H1 (cell line): ENCODE measurements around the gene USP24. TPM values are rescaled to one million over a fixed set of nuclear protein-coding genes. Genes with fewer than 3 reads are reported as not detected.

Experiments
- CTCF ChIA-PET: fragments of 300-600 bp; sonication (Branson Sonifier 250); formaldehyde crosslinking; loops from one replicate; lab custom pipeline; 2021; ENCODE audit not compliant: partially characterized antibody; lab: Charles Lee
- POLR2A ChIA-PET: fragments of 300-600 bp; sonication (Branson Sonifier 250); formaldehyde crosslinking; loops from one replicate; lab custom pipeline; 2021; ENCODE audit warnings: inconsistent platforms; ENCODE audit not compliant: partially characterized antibody; lab: Charles Lee
- DNase-seq, 2 experiments: peaks; one replicate each; pipeline versions ENCODE4 v3.0.0 to v3.0.0-alpha.2; 2010 to 2022; ENCODE audit warnings: low spot score in 2 of 2, low read depth in 1 of 2, mixed read lengths in 1 of 2
- FAIRE-seq: peaks from 2 replicates; lab custom pipeline; 2011; peaks lifted over from hg19 to GRCh38; lab: Jason Lieb, UNC
- H2AFZ ChIP-seq: 2 replicates; pipeline ENCODE4 v1.8.1; 2012; ENCODE audit warnings: low read length, inconsistent platforms
- H2AK5ac ChIP-seq: 2 replicates; pipeline ENCODE4 v1.6.1; 2013; ENCODE audit warnings: low read depth, low read length
- H2BK120ac ChIP-seq: replicated peaks from 2 replicates; pipeline ENCODE3; 2013; ENCODE audit warnings: low read depth, low read length, inconsistent platforms
- H2BK12ac ChIP-seq: 2 replicates; pipeline ENCODE4 v1.6.1; 2013; ENCODE audit warnings: low read depth, low read length
- H2BK15ac ChIP-seq: 2 replicates; pipeline ENCODE4 v1.6.1; 2013; ENCODE audit warnings: low read length
- H2BK20ac ChIP-seq: 2 replicates; pipeline ENCODE4 v1.6.1; 2013; ENCODE audit warnings: low read length
- H2BK5ac ChIP-seq: 2 replicates; pipeline ENCODE4 v1.6.1; 2013; ENCODE audit warnings: low read depth, low read length
- H3K14ac ChIP-seq: 2 replicates; pipeline ENCODE4 v1.6.1; 2013; ENCODE audit warnings: inconsistent platforms; ENCODE audit not compliant: insufficient read length
- H3K18ac ChIP-seq: 2 replicates; pipeline ENCODE4 v1.6.1; 2013; ENCODE audit warnings: low read length; ENCODE audit errors: extremely low read depth
- H3K23ac ChIP-seq: 2 replicates; pipeline ENCODE4 v1.6.1; 2013; ENCODE audit warnings: inconsistent platforms; ENCODE audit not compliant: insufficient read length
- H3K23me2 ChIP-seq: 2 replicates; pipeline ENCODE4 v1.6.1; 2013; ENCODE audit warnings: low read depth, low read length
- H3K27ac ChIP-seq: 2 replicates; pipeline ENCODE4 v1.6.1; 2011; ENCODE audit warnings: low read depth, low read length, inconsistent platforms
- H3K27me3 ChIP-seq, 4 experiments: replicated peaks in 1 of 4; 1 replicate in 1 of 4; 2 replicates in 3 of 4; pipeline versions ENCODE4 v1.6.1 to v1.8.1; 2011 to 2013; ENCODE audit warnings: low read length in 3 of 4, mild to moderate bottlenecking in 3 of 4, inconsistent platforms in 2 of 4, mixed read lengths in 2 of 4, moderate library complexity in 1 of 4; ENCODE audit not compliant: control insufficient read depth in 3 of 4, insufficient read depth in 3 of 4; ENCODE audit errors: extremely low read depth in 1 of 4
- H3K36me3 ChIP-seq, 4 experiments: 2 replicates each; pipeline versions ENCODE4 v1.6.1 to v1.8.1; 2011 to 2013; ENCODE audit warnings: mild to moderate bottlenecking in 4 of 4, low read length in 3 of 4, moderate library complexity in 2 of 4, control low read depth in 1 of 4, inconsistent platforms in 1 of 4; ENCODE audit not compliant: insufficient read depth in 4 of 4, control insufficient read depth in 2 of 4
- H3K4ac ChIP-seq: replicated peaks from 2 replicates; pipeline ENCODE3; 2013; ENCODE audit warnings: low read length, low read depth, mixed read lengths, inconsistent platforms; ENCODE audit not compliant: insufficient read length
- H3K4me1 ChIP-seq, 4 experiments: replicated peaks in 1 of 4; 1 replicate in 1 of 4; 2 replicates in 3 of 4; pipeline versions ENCODE4 v1.6.1 to v1.8.1; 2011 to 2013; ENCODE audit warnings: low read length in 3 of 4, inconsistent platforms in 2 of 4, mixed read lengths in 1 of 4; ENCODE audit not compliant: insufficient read depth in 4 of 4, control insufficient read depth in 3 of 4
- H3K4me2 ChIP-seq, 2 experiments: 2 replicates each; pipeline versions ENCODE4 v1.6.1 to v1.8.1; 2011 to 2013; ENCODE audit warnings: low read depth in 2 of 2, low read length in 2 of 2, control low read depth in 1 of 2, inconsistent platforms in 1 of 2, mild to moderate bottlenecking in 1 of 2; ENCODE audit not compliant: insufficient read depth in 1 of 2
- H3K4me3 ChIP-seq, 4 experiments: fragments of 200-600, 300-600 bp in 1 of 4; sonication (generic), shearing (Covaris generic), sonication (Bioruptor Twin) in 1 of 4; 2 replicates each; pipeline versions ENCODE4 v1.5.1 to v1.8.1; 2011 to 2016; ENCODE audit warnings: low read length in 4 of 4, low read depth in 3 of 4, control low read depth in 2 of 4, inconsistent platforms in 2 of 4, mild to moderate bottlenecking in 2 of 4, mixed read lengths in 1 of 4, moderate library complexity in 1 of 4; ENCODE audit not compliant: insufficient read depth in 2 of 4; ENCODE audit errors: extremely low read depth in 1 of 4
- H3K56ac ChIP-seq: replicated peaks from 2 replicates; pipeline ENCODE3; 2013; ENCODE audit warnings: low read depth, mild to moderate bottlenecking, mixed read lengths, low read length, inconsistent platforms; ENCODE audit not compliant: insufficient read length
- H3K79me1 ChIP-seq: 2 replicates; pipeline ENCODE4 v1.6.1; 2013; ENCODE audit warnings: low read depth, low read length, control low read depth
- H3K79me2 ChIP-seq, 2 experiments: 2 replicates each; pipeline versions ENCODE4 v1.6.1 to v1.8.1; 2012 to 2013; ENCODE audit warnings: low read length in 2 of 2, mild to moderate bottlenecking in 2 of 2, inconsistent platforms in 1 of 2; ENCODE audit not compliant: insufficient read depth in 2 of 2, control insufficient read depth in 1 of 2
- H3K9ac ChIP-seq, 4 experiments: replicated peaks in 1 of 4; 1 replicate in 1 of 4; 2 replicates in 3 of 4; pipeline versions ENCODE4 v1.6.1 to v1.8.1; 2011 to 2013; ENCODE audit warnings: low read depth in 3 of 4, low read length in 3 of 4, control low read depth in 2 of 4, mild to moderate bottlenecking in 2 of 4, moderate library complexity in 2 of 4, inconsistent platforms in 1 of 4; ENCODE audit errors: extremely low read depth in 1 of 4
- H3K9me3 ChIP-seq, 2 experiments: 2 replicates each; pipeline versions ENCODE4 v1.6.1 to v1.8.1; 2012 to 2013; ENCODE audit warnings: mild to moderate bottlenecking in 2 of 2, moderate library complexity in 2 of 2, control low read depth in 1 of 2, inconsistent platforms in 1 of 2, low read depth in 1 of 2, low read length in 1 of 2, mixed read lengths in 1 of 2; ENCODE audit not compliant: insufficient read depth in 2 of 2
- H4K20me1 ChIP-seq, 2 experiments: replicated peaks in 1 of 2; 2 replicates each; pipeline versions ENCODE3 to v1.8.1; 2011 to 2013; ENCODE audit warnings: inconsistent platforms in 2 of 2, low read length in 2 of 2, mild to moderate bottlenecking in 1 of 2; ENCODE audit not compliant: insufficient read depth in 2 of 2, control insufficient read depth in 1 of 2
- H4K5ac ChIP-seq: 2 replicates; pipeline ENCODE4 v1.6.1; 2013; ENCODE audit warnings: low read length, low read depth, mixed read lengths, inconsistent platforms; ENCODE audit not compliant: insufficient read length
- H4K8ac ChIP-seq: 2 replicates; pipeline ENCODE4 v1.8.0; 2013; ENCODE audit warnings: mild to moderate bottlenecking, moderate library complexity, low read length, inconsistent platforms; ENCODE audit not compliant: insufficient read depth; ENCODE audit errors: extremely low read depth
- H4K91ac ChIP-seq: replicated peaks from 2 replicates; pipeline ENCODE3; 2013; ENCODE audit warnings: low read length, mixed read lengths, inconsistent platforms; ENCODE audit not compliant: insufficient read length
- ASH2L ChIP-seq: fragments of 200-600, 300-600 bp; sonication (generic); IDR thresholded peaks from one replicate; pipeline ENCODE4 v1.7.1; 2017; ENCODE audit warnings: low read length
- CHD2 ChIP-seq: IDR thresholded peaks from 2 replicates; pipeline ENCODE4 v1.6.1; 2012; ENCODE audit warnings: low read length, improper control_type of control experiment
- EZH2 ChIP-seq: fragments of 200-600 bp; sonication (generic); IDR thresholded peaks from 2 replicates; pipeline ENCODE4 v1.7.1; 2012; ENCODE audit warnings: low read depth, mild to moderate bottlenecking, moderate library complexity, low read length, inconsistent platforms; ENCODE audit not compliant: severe bottlenecking
- FOSL1 ChIP-seq: IDR thresholded peaks from 2 replicates; pipeline ENCODE4 v1.6.1; 2011; ENCODE audit warnings: mild to moderate bottlenecking, low read depth, low read length, moderate library complexity; ENCODE audit not compliant: insufficient read depth
- KDM5A ChIP-seq: fragments of 200-600 bp; IDR thresholded peaks from 2 replicates; pipeline ENCODE4 v1.7.1; 2012; ENCODE audit warnings: mild to moderate bottlenecking, low read length, inconsistent platforms, mixed read lengths
- PHF8 ChIP-seq: fragments of 200-600 bp; sonication (generic); conservative IDR thresholded peaks from 2 replicates; pipeline ENCODE4 v1.7.1; 2012; ENCODE audit warnings: low read depth, mild to moderate bottlenecking, inconsistent platforms, low read length, moderate library complexity
- RAD21 ChIP-seq, 2 experiments: IDR thresholded peaks in 1 of 2; conservative IDR thresholded peaks in 1 of 2; 2 replicates each; pipeline ENCODE4 v1.6.1; 2011; ENCODE audit warnings: low read depth in 2 of 2, low read length in 2 of 2, improper control_type of control experiment in 1 of 2, inconsistent platforms in 1 of 2, mild to moderate bottlenecking in 1 of 2, moderate library complexity in 1 of 2
- SIX5 ChIP-seq: IDR thresholded peaks from 2 replicates; pipeline ENCODE4 v1.6.1; 2011; ENCODE audit warnings: mild to moderate bottlenecking, low read depth, low read length
- SRF ChIP-seq: IDR thresholded peaks from 2 replicates; pipeline ENCODE4 v1.6.1; 2011; ENCODE audit warnings: mild to moderate bottlenecking, low read depth, low read length, moderate library complexity
- YY1 ChIP-seq: IDR thresholded peaks from 2 replicates; pipeline ENCODE4 v1.6.1; 2011; ENCODE audit warnings: low read depth, mild to moderate bottlenecking, low read length
- WGBS, 2 experiments: shearing (Covaris generic) in 1 of 2; methylation state at CpG; one replicate each; pipeline versions ENCODE4 v1.1.6 to v1.1.7; 2013 to 2015; ENCODE audit warnings: low lambda C conversion rate in 2 of 2, mixed read lengths in 2 of 2, inconsistent platforms in 1 of 2, low coverage in 1 of 2, missing lambda C conversion rate in 1 of 2; ENCODE audit not compliant: insufficient replicate concordance in 2 of 2, insufficient coverage in 1 of 2, insufficient read length in 1 of 2; ENCODE audit errors: extremely low coverage in 1 of 2, missing lambda C conversion rate in 1 of 2; 5-methylcytosine and 5-hydroxymethylcytosine counted together
- polyA plus RNA-seq, 7 experiments: library from polyadenylated mRNA; depleted of rRNA in 3 of 7; stranded (reverse) in 5 of 7; unstranded in 2 of 7; fragments of >200 nt in 5 of 7; fragments of 200-250 nt in 2 of 7; gene quantifications; 1 replicate in 5 of 7; 2 replicates in 1 of 7; 4 replicates in 1 of 7; pipeline versions ENCODE4 v1.2.1 to v1.2.3, GENCODE V29; 2011 to 2013; ENCODE audit warnings: missing spikeins in 2 of 7, mixed read lengths in 2 of 7
- total RNA-seq: library from RNA; stranded (reverse); fragmentation: NEBNext Ultra II Directional; extraction: Animal tissue kit (Norgen Biotek cat#: 25700); gene quantifications from 2 replicates; pipeline ENCODE4 v1.2.1, GENCODE V29; 2021
- TF ChIP-seq, protein P1 (sequence below): IDR thresholded peaks from 2 replicates; pipeline ENCODE4 v1.6.1; 2011; ENCODE audit warnings: low read depth, mild to moderate bottlenecking, low read length; ENCODE audit not compliant: insufficient read depth
- TF ChIP-seq, protein P2 (sequence below): IDR thresholded peaks from 2 replicates; pipeline ENCODE4 v1.6.1; 2012; ENCODE audit warnings: low read length, inconsistent platforms

USP24 gene
- total and polyA plus RNA-seq, 2 of the 8 experiments (the other 6 are each of a cell fraction or from before 2014, with no cell fraction given), result 11.1 to 34.6 TPM

DNA sequence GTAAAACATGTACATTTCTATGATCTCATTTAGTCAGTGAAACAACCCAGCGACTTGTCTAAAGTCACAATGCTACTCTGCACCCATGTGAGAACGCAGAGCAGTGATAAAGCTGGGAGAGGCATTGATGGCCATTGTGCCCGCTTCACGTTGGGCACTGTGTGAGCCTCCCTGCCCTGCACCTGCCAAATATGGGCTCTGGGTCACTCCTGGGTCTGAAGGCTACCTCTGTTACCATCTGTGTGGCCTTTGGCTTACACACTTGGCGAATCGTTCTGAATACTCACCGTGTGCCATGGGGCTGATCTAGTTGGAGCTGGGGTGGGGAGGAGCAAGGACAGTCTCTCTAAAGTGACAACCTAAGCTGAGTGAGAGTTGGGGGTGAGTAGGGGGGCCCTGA, 145.9 kb downstream of the USP24 start:
- no peak overlapping the region for H3K14ac ChIP-seq
- H3K9me3 ChIP-seq, result no peaks in the 10 kb centered on the region
- no peaks in the 10 kb centered on the region; the same call in 1 of the 2 replicates for H3K79me1 ChIP-seq
- H3K9ac ChIP-seq, result no peak overlapping the region
- H3K23ac ChIP-seq, result no peak overlapping the region
- H2BK120ac ChIP-seq, result no peak overlapping the region
- H2BK5ac ChIP-seq, result no peak overlapping the region
- H3K4me1 ChIP-seq, result no peaks in the 10 kb centered on the region
- H3K4me2 ChIP-seq, result no peak overlapping the region
- 90% methylated on average over 7 of the region's 7 CpGs; no CpG with 5 or more reads in 1 of the 2 experiments for WGBS, 2 experiments
- H3K27ac ChIP-seq, result no peak overlapping the region
- POLR2A ChIA-PET, result interaction anchor here (1.8 kb wide), 1 partner anchor 29 kb away, joined by 3 read pairs; no protein-coding TSS in a partner anchor
- CTCF ChIA-PET, result interaction anchor here (1.2 to 3.7 kb wide), 4 partner anchors 10 to 215 kb away, joined by 3 to 22 read pairs (median 4); no protein-coding TSS in a partner anchor
- H2AFZ ChIP-seq, result no peak overlapping the region
- H3K18ac ChIP-seq, result no peak overlapping the region
- H2BK15ac ChIP-seq, result no peak overlapping the region
- no peak overlapping the region for H2BK12ac ChIP-seq
- DNase-seq (no peak), FAIRE-seq (no peak)
- H4K91ac ChIP-seq, result no peak overlapping the region
- no peak overlapping the region for H4K5ac ChIP-seq
- H3K27me3 ChIP-seq, result no peaks in the 10 kb centered on the region
- no peaks in the 10 kb centered on the region for H3K23me2 ChIP-seq
- TF ChIP-seq, protein P1, sequence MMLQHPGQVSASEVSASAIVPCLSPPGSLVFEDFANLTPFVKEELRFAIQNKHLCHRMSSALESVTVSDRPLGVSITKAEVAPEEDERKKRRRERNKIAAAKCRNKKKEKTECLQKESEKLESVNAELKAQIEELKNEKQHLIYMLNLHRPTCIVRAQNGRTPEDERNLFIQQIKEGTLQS, result no peak
- TF ChIP-seq FOSL1 (no peak), ASH2L (no peak), SRF (no peak), CHD2 (no peak), SIX5 (no peak), EZH2 (no peak), RAD21 (IDR thresholded peaks at IDR 0.05 in 1 of 2, conservative IDR thresholded peaks at IDR 0.05 in 1 of 2; ENCODE audit: low read depth in 2 of 2, low read length in 2 of 2) (no peak), KDM5A (no peak), YY1 (no peak), PHF8 (no peak)
- TF ChIP-seq, protein P2, sequence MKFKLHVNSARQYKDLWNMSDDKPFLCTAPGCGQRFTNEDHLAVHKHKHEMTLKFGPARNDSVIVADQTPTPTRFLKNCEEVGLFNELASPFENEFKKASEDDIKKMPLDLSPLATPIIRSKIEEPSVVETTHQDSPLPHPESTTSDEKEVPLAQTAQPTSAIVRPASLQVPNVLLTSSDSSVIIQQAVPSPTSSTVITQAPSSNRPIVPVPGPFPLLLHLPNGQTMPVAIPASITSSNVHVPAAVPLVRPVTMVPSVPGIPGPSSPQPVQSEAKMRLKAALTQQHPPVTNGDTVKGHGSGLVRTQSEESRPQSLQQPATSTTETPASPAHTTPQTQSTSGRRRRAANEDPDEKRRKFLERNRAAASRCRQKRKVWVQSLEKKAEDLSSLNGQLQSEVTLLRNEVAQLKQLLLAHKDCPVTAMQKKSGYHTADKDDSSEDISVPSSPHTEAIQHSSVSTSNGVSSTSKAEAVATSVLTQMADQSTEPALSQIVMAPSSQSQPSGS, result no peak
- H4K8ac ChIP-seq, result no peak overlapping the region
- no peak overlapping the region for H3K4me3 ChIP-seq
- peaks cover 0 to 7% of the 10 kb centered on the region in 2 experiments for H4K20me1 ChIP-seq
- no peaks in the 10 kb centered on the region for H3K79me2 ChIP-seq
- H2BK20ac ChIP-seq, result no peak overlapping the region
- no peak overlapping the region for H3K4ac ChIP-seq
- peaks cover 6 to 48% (median 41%) of the 10 kb centered on the region in 4 experiments; a peak in 7 of 8 replicates for H3K36me3 ChIP-seq
- no peak overlapping the region for H3K56ac ChIP-seq
- H2AK5ac ChIP-seq, result no peak overlapping the region
